Gastroesophageal sphincter (tissue), 4 donors: ENCODE measurements around the gene KAT7. TPM values are rescaled to one million over a fixed set of nuclear protein-coding genes. Genes with fewer than 3 reads are reported as not detected.
"Not testable (repeated sequence)": the region's sequence is repeated elsewhere in the genome, so short reads cannot be mapped to it uniquely, and the experiment has no call there.

Experiments used
- ATAC-seq: fragments of 150-250 bp; one replicate; pipeline ENCODE4 v1.9.1; 2016; ENCODE audit warnings: mild to moderate bottlenecking, moderate library complexity
- H3K27ac ChIP-seq, 4 donors: fragments of 200-600 bp; sonication (generic) in 3 of 4; 1 replicate in 3 of 4; 2 replicates in 1 of 4; pipeline ENCODE4 v1.5.1; 2016 to 2019
- H3K27me3 ChIP-seq: fragments of 200-600 bp; sonication (generic); one replicate; pipeline ENCODE4 v1.5.1; 2019
- H3K36me3 ChIP-seq, 2 donors: fragments of 200-600 bp; sonication (generic); one replicate each; pipeline ENCODE4 v1.5.1; 2019; ENCODE audit warnings: control low read depth in 1 of 2
- H3K4me1 ChIP-seq, 3 donors: fragments of 200-600 bp; sonication (generic); 1 replicate in 2 of 3; 2 replicates in 1 of 3; pipeline ENCODE4 v1.5.1; 2016 to 2019; ENCODE audit warnings: control low read depth in 2 of 3
- H3K4me3 ChIP-seq, 2 donors: fragments of 200-600 bp; sonication (generic); one replicate each; pipeline ENCODE4 v1.5.1; 2019; ENCODE audit warnings: mild to moderate bottlenecking in 1 of 2, moderate library complexity in 1 of 2
- H3K9me3 ChIP-seq, 3 donors: fragments of 200-600 bp; sonication (generic); one replicate each; pipeline ENCODE4 v1.5.1; 2017 to 2019; ENCODE audit warnings: control low read depth in 2 of 3
- CTCF ChIP-seq, 4 experiments: fragments of 200-600 bp in 2 of 4; fragments of 450-650 bp in 2 of 4; sonication (generic) in 1 of 4; IDR thresholded peaks; one replicate each; pipeline ENCODE4 v1.5.1; 2017 to 2019; ENCODE audit warnings: antibody characterized with exemption in 4 of 4, mild to moderate bottlenecking in 2 of 4, moderate library complexity in 2 of 4
- EP300 ChIP-seq: sonication (generic); formaldehyde crosslinking; IDR thresholded peaks from one replicate; pipeline ENCODE4 v1.6.1; 2017; ENCODE audit warnings: antibody characterized with exemption, mild to moderate bottlenecking
- POLR2A ChIP-seq, 2 donors: fragments of 450-650 bp; IDR thresholded peaks; one replicate each; pipeline ENCODE4 v1.6.1; 2017; ENCODE audit warnings: antibody characterized with exemption in 2 of 2, mild to moderate bottlenecking in 2 of 2, moderate library complexity in 1 of 2
- POLR2AphosphoS5 ChIP-seq: sonication (generic); formaldehyde crosslinking; IDR thresholded peaks from one replicate; pipeline ENCODE4 v1.6.1; 2017; ENCODE audit warnings: antibody characterized with exemption
- WGBS, 2 donors: methylation state at CpG; one replicate each; pipeline ENCODE4 v1.1.5; 2018; ENCODE audit warnings: low coverage in 1 of 2; 5-methylcytosine and 5-hydroxymethylcytosine counted together
- total RNA-seq, 4 donors: library from RNA; depleted of rRNA; stranded (reverse); fragments of >200 nt; gene quantifications; one replicate each; pipeline ENCODE4 v1.1.0, GENCODE V29; 2016

Gene KAT7
- total RNA-seq, 4 donors from 2014 or later, result 37.7 to 54.1 (median 46.1) TPM

- peaks cover 0 to 87% (median 0%) of the 10 kb centered on the region in 3 donors for H3K4me1 ChIP-seq
- 80 to 85% methylated on average over 2 to 8 of the region's 9 CpGs for WGBS, 2 donors
These were observed 31.9 kb upstream of the KAT7 start for GRCh38 chr17:49756323-49757150.

GRCh38 chr17:49757151-49757777, 31.2 kb upstream of the KAT7 start:
- 46 to 50% methylated on average over 1 to 2 of the region's 6 CpGs for WGBS, 2 donors
- H3K27me3 ChIP-seq, result no peaks in the 10 kb centered on the region
- H3K27ac ChIP-seq, result peak overlapping the region in 2 of 4 donors; percentile 32 to 43
- TF ChIP-seq CTCF (IDR thresholded peaks at IDR 0.05), result no peak
- TF ChIP-seq POLR2A (IDR thresholded peaks at IDR 0.05), result no peak
- no peak for TF ChIP-seq POLR2AphosphoS5
- TF ChIP-seq EP300, result no peak
- H3K36me3 ChIP-seq, result peaks cover 0 to 9% of the 10 kb centered on the region in 2 donors
- no peaks in the 10 kb centered on the region for H3K9me3 ChIP-seq
- ATAC-seq, result no peak
- H3K4me1 ChIP-seq, result peaks cover 0 to 91% (median 0%) of the 10 kb centered on the region in 3 donors
- H3K4me3 ChIP-seq, result no peak overlapping the region

More at GRCh38 chr17:49756323-49757150, 31.9 kb upstream of the KAT7 start:
- TF ChIP-seq POLR2AphosphoS5 (no peak), CTCF (IDR thresholded peaks at IDR 0.05) (no peak)
- no peak for ATAC-seq
- no peaks in the 10 kb centered on the region for H3K27me3 ChIP-seq
- no peaks in the 10 kb centered on the region for H3K9me3 ChIP-seq
- H3K27ac ChIP-seq, result peak overlapping the region in 2 of 4 donors; percentile 32 to 43
- no peak overlapping the region for H3K4me3 ChIP-seq
- peaks cover 0 to 9% of the 10 kb centered on the region in 2 donors for H3K36me3 ChIP-seq

GRCh38 chr17:49758464-49759010, 29.9 kb upstream of the KAT7 start:
- peaks cover 0 to 94% (median 9%) of the 10 kb centered on the region in 3 donors for H3K4me1 ChIP-seq
- not testable (repeated sequence) for H3K9me3 ChIP-seq, H3K36me3 ChIP-seq, H3K27me3 ChIP-seq, H3K4me3 ChIP-seq, ATAC-seq
- WGBS, 2 donors, result 59 to 82% methylated on average over 3 to 8 of the region's 8 CpGs
- peak overlapping the region in 2 of 4 donors; percentile 1 to 21 for H3K27ac ChIP-seq

GRCh38 chr17:49759203-49759602, 29.3 kb upstream of the KAT7 start:
- TF ChIP-seq POLR2AphosphoS5, result no peak
- TF ChIP-seq EP300, result no peak
- TF ChIP-seq CTCF (IDR thresholded peaks at IDR 0.05), result no peak
- Histone ChIP-seq H3K4me3 (no peak overlapping the region), H3K27ac (peak overlapping the region in 2 of 4 donors; percentile 1 to 93), H3K9me3 (no peaks in the 10 kb centered on the region), H3K4me1 (peaks cover 0 to 87% (median 9%) of the 10 kb centered on the region in 3 donors), H3K36me3 (peaks cover 0 to 9% of the 10 kb centered on the region in 2 donors), H3K27me3 (no peaks in the 10 kb centered on the region)
- 50 to 55% methylated on average over 3 of the region's 3 CpGs for WGBS, 2 donors
- no peak for ATAC-seq

- ATAC-seq, result no peak
- Histone ChIP-seq H3K4me1 (peaks cover 0 to 85% (median 9%) of the 10 kb centered on the region in 3 donors), H3K27ac (peak overlapping the region in 2 of 4 donors; percentile 89 to 93), H3K27me3 (no peaks in the 10 kb centered on the region), H3K9me3 (no peaks in the 10 kb centered on the region), H3K36me3 (peaks cover 0 to 9% of the 10 kb centered on the region in 2 donors), H3K4me3 (no peak overlapping the region)
- 60 to 80% methylated on average over 1 of the region's 1 CpG for WGBS, 2 donors
- TF ChIP-seq POLR2AphosphoS5, result no peak
- TF ChIP-seq POLR2A (IDR thresholded peaks at IDR 0.05), result no peak
- no peak for TF ChIP-seq EP300
- no peak for TF ChIP-seq CTCF (IDR thresholded peaks at IDR 0.05)
These were observed 28.2 kb upstream of the KAT7 start for GRCh38 chr17:49760296-49760695.
